ENCODE results near the gene GADD45B.

The GADD45B gene

GRCh38 chr19:2523630-2524311 is 47.8 kb downstream of the GADD45B start:
- in situ Hi-C loops (cut with HindIII; ENCODE audit: low sequenced_read_pairs): no loop called here
- TF ChIP-seq, protein P1, sequence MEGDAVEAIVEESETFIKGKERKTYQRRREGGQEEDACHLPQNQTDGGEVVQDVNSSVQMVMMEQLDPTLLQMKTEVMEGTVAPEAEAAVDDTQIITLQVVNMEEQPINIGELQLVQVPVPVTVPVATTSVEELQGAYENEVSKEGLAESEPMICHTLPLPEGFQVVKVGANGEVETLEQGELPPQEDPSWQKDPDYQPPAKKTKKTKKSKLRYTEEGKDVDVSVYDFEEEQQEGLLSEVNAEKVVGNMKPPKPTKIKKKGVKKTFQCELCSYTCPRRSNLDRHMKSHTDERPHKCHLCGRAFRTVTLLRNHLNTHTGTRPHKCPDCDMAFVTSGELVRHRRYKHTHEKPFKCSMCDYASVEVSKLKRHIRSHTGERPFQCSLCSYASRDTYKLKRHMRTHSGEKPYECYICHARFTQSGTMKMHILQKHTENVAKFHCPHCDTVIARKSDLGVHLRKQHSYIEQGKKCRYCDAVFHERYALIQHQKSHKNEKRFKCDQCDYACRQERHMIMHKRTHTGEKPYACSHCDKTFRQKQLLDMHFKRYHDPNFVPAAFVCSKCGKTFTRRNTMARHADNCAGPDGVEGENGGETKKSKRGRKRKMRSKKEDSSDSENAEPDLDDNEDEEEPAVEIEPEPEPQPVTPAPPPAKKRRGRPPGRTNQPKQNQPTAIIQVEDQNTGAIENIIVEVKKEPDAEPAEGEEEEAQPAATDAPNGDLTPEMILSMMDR (IDR thresholded peaks at IDR 0.05; ENCODE audit: low read depth, low read length): peak; percentile 49
- DNase-seq (ENCODE audit: low read depth, low spot score): peak; percentile 92
- H3K4me3 ChIP-seq (ENCODE audit: low read depth, low read length): no peak overlapping the region

DNA sequence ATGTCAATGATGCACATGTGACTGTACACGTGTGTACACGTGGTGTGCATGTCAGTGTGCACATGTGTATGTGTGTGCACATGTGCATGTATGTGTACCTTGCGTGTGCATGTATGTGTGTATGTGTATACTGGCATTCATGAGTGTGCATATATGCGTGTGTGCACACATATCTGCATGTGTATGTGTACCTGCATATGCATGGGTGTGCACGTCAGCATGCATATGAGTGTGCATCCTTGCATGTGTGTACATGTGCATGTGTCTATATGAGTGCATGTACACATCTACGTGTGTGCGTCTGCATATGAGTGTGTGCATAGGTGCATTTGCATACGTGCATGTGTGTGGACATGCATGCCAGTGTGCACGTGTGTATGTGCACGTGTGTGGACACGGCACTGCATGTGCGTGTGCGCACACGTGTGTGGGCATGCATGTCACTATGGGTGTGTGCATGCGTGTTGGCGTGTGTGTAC is 48.5 kb downstream of the GADD45B start:
- no peak overlapping the region for H3K4me3 ChIP-seq (ENCODE audit: low read depth, low read length)
- TF ChIP-seq, protein P1 (IDR thresholded peaks at IDR 0.05; ENCODE audit: low read depth, low read length): no peak
- DNase-seq (ENCODE audit: low read depth, low spot score): no peak
- in situ Hi-C loops (cut with HindIII; ENCODE audit: low sequenced_read_pairs): no loop called here

GRCh38 chr19:2524840-2525723 is 49.2 kb downstream of the GADD45B start:
- TF ChIP-seq, protein P1 (IDR thresholded peaks at IDR 0.05; ENCODE audit: low read depth, low read length): no peak
- in situ Hi-C loops (cut with HindIII; ENCODE audit: low sequenced_read_pairs): no loop called here
- peak; percentile 76 for DNase-seq (ENCODE audit: low read depth, low spot score)
- H3K4me3 ChIP-seq (ENCODE audit: low read depth, low read length): peak overlapping the region; percentile 14

- in situ Hi-C loops (cut with HindIII; ENCODE audit: low sequenced_read_pairs): no loop called here
- TF ChIP-seq, protein P1 (IDR thresholded peaks at IDR 0.05; ENCODE audit: low read depth, low read length): no peak
- no peak overlapping the region for H3K4me3 ChIP-seq (ENCODE audit: low read depth, low read length)
- DNase-seq (ENCODE audit: low read depth, low spot score): no peak
Observed at GRCh38 chr19:2527171-2527570, 51.2 kb downstream of the GADD45B start.

DNA sequence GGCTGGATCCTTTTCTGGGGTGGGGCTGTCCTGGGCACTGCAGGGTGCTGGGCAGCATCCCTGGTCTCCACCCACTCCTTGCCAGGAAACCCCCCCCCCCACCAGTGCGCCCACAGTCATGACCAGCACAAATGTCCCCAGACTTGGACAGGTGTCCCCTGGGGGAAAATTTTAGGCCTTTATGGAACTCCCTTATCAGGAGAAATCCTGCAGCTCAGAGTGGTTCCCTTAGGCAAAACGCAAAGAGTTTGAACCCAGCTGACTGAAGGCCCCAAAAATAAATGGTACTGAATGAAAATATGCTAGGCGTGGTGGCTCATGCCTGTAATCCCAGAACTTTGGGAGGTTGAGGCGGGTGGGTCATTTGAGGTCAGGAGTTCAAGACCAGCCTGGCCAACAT is 51.8 kb downstream of the GADD45B start:
- no peak overlapping the region for H3K4me3 ChIP-seq (ENCODE audit: low read depth, low read length)
- in situ Hi-C loops (cut with HindIII; ENCODE audit: low sequenced_read_pairs): no loop called here
- no peak for DNase-seq (ENCODE audit: low read depth, low spot score)
- TF ChIP-seq, protein P1 (IDR thresholded peaks at IDR 0.05; ENCODE audit: low read depth, low read length): no peak

All from astrocyte of the spinal cord (primary cell).